CD14-positive monocyte (primary cell): Measurements from ENCODE around the gene STT3B. TPM values are rescaled to one million over a fixed set of nuclear protein-coding genes. Genes with fewer than 3 reads are reported as not detected.

Experiments
- DNase-seq, 3 donors: peaks; one replicate each; pipeline ENCODE4 v3.0.0-alpha.2; 2011 to 2022
- H2AFZ ChIP-seq: 2 replicates; pipeline ENCODE4 v1.6.0; 2012; ENCODE audit warnings: mild to moderate bottlenecking, low read depth, low read length, inconsistent platforms; ENCODE audit not compliant: insufficient read depth, poor library complexity, severe bottlenecking
- H3K27ac ChIP-seq, 2 donors: 1 replicate in 1 of 2; 2 replicates in 1 of 2; pipeline ENCODE4 v1.5.1; 2012 to 2013; ENCODE audit warnings: low read length in 2 of 2, control low read depth in 1 of 2, inconsistent platforms in 1 of 2, low read depth in 1 of 2, mild to moderate bottlenecking in 1 of 2
- H3K27me3 ChIP-seq, 2 donors: one replicate each; pipeline versions ENCODE4 v1.6.0 to v1.6.1; 2011 to 2013; ENCODE audit warnings: low read length in 2 of 2; ENCODE audit not compliant: control insufficient read depth in 2 of 2, insufficient read depth in 2 of 2
- H3K36me3 ChIP-seq, 2 donors: replicated peaks in 1 of 2; 1 replicate in 1 of 2; 2 replicates in 1 of 2; pipeline versions ENCODE4 v1.5.1 to v1.6.1; 2012 to 2013; ENCODE audit warnings: low read length in 2 of 2, control low read depth in 1 of 2, inconsistent platforms in 1 of 2, mild to moderate bottlenecking in 1 of 2; ENCODE audit not compliant: insufficient read depth in 2 of 2, control insufficient read depth in 1 of 2
- H3K4me1 ChIP-seq, 2 donors: 1 replicate in 1 of 2; 2 replicates in 1 of 2; pipeline versions ENCODE4 v1.5.1 to v1.6.1; 2012 to 2013; ENCODE audit warnings: low read length in 2 of 2, control low read depth in 1 of 2, inconsistent platforms in 1 of 2, mild to moderate bottlenecking in 1 of 2, moderate library complexity in 1 of 2; ENCODE audit not compliant: insufficient read depth in 2 of 2, control insufficient read depth in 1 of 2
- H3K4me2 ChIP-seq: replicated peaks from 2 replicates; pipeline ENCODE3; 2012; ENCODE audit warnings: low read length, moderate library complexity, mild to moderate bottlenecking; ENCODE audit not compliant: poor library complexity, severe bottlenecking; ENCODE audit errors: extremely low read depth
- H3K4me3 ChIP-seq, 3 experiments: fragments of 200-600 bp in 1 of 3; sonication (generic) in 1 of 3; replicated peaks in 1 of 3; 1 replicate in 2 of 3; 2 replicates in 1 of 3; pipeline ENCODE4 v1.5.1; 2011 to 2013; ENCODE audit warnings: low read length in 3 of 3, mild to moderate bottlenecking in 3 of 3, control low read depth in 2 of 3, low read depth in 2 of 3, inconsistent platforms in 1 of 3, moderate library complexity in 1 of 3
- H3K79me2 ChIP-seq: 2 replicates; pipeline ENCODE4 v1.6.0; 2012; ENCODE audit warnings: mild to moderate bottlenecking, control low read depth, inconsistent platforms, low read length, moderate library complexity; ENCODE audit not compliant: insufficient read depth
- H3K9ac ChIP-seq: 2 replicates; pipeline ENCODE4 v1.6.0; 2017; ENCODE audit warnings: low read length, mild to moderate bottlenecking; ENCODE audit not compliant: insufficient read depth, poor library complexity, severe bottlenecking
- H3K9me3 ChIP-seq, 2 donors: replicated peaks in 1 of 2; 1 replicate in 1 of 2; 2 replicates in 1 of 2; pipeline versions ENCODE4 v1.5.1 to v1.6.1; 2012 to 2013; ENCODE audit warnings: low read length in 2 of 2, control low read depth in 1 of 2; ENCODE audit not compliant: control insufficient read depth in 1 of 2, insufficient read depth in 1 of 2
- H4K20me1 ChIP-seq: 2 replicates; pipeline ENCODE4 v1.6.0; 2012; ENCODE audit warnings: mild to moderate bottlenecking, low read length, control low read depth, moderate library complexity; ENCODE audit not compliant: insufficient read depth
- H3K27ac Mint-ChIP-seq, 7 donors: one replicate each; pipeline ENCODE4 v1.8.0; 2020; ENCODE audit warnings: mild to moderate bottlenecking in 7 of 7, mixed read lengths in 7 of 7, moderate library complexity in 6 of 7, inconsistent platforms in 2 of 7
- H3K27me3 Mint-ChIP-seq, 3 donors: one replicate each; pipeline ENCODE4 v1.8.0; 2021 to 2022; ENCODE audit warnings: low read depth in 3 of 3, mild to moderate bottlenecking in 3 of 3, mixed read lengths in 3 of 3, moderate library complexity in 3 of 3, inconsistent platforms in 1 of 3
- H3K36me3 Mint-ChIP-seq, 2 donors: one replicate each; pipeline ENCODE4 v1.8.0; 2020; ENCODE audit warnings: mixed read lengths in 2 of 2, inconsistent platforms in 1 of 2, mild to moderate bottlenecking in 1 of 2
- H3K4me1 Mint-ChIP-seq: one replicate; pipeline ENCODE4 v1.8.0; 2020; ENCODE audit warnings: mild to moderate bottlenecking, mixed read lengths
- H3K4me3 Mint-ChIP-seq, 2 donors: one replicate each; pipeline ENCODE4 v1.8.0; 2020; ENCODE audit warnings: mild to moderate bottlenecking in 2 of 2, mixed read lengths in 2 of 2, moderate library complexity in 1 of 2
- H3K9me3 Mint-ChIP-seq, 7 donors: one replicate each; pipeline ENCODE4 v1.8.0; 2020 to 2022; ENCODE audit warnings: mixed read lengths in 7 of 7, mild to moderate bottlenecking in 6 of 7, moderate library complexity in 6 of 7, inconsistent platforms in 2 of 7
- WGBS: methylation state at CpG from one replicate; pipeline ENCODE4 v1.1.5; 2013; ENCODE audit warnings: missing lambda C conversion rate; ENCODE audit not compliant: insufficient coverage; 5-methylcytosine and 5-hydroxymethylcytosine counted together
- intact Hi-C, 2 donors: fragments of 100-400 bp; cut with micrococcal nuclease; formaldehyde crosslinking; loops; one replicate each; pipeline versions ENCODE4 v1.15.0 to v1.15.1; 2023
- polyA plus RNA-seq, 3 donors: library from polyadenylated mRNA; depleted of rRNA in 1 of 3; unstranded in 2 of 3; stranded (reverse) in 1 of 3; fragments of 300-500 nt in 2 of 3; fragments of >200 nt in 1 of 3; fragmentation: Illumina TruSeq in 2 of 3; gene quantifications; 1 replicate in 2 of 3; 2 replicates in 1 of 3; pipeline ENCODE4 v1.2.3, GENCODE V29; 2012 to 2021
- TF ChIP-seq, protein P1 (sequence below): fragments of 200-600 bp; IDR thresholded peaks from one replicate; pipeline ENCODE4 v1.8.0; 2022; ENCODE audit warnings: antibody characterized with exemption, mild to moderate bottlenecking

STT3B gene
- polyA plus RNA-seq, 3 donors: 47.3 to 97.0 (median 86.3) TPM

DNA sequence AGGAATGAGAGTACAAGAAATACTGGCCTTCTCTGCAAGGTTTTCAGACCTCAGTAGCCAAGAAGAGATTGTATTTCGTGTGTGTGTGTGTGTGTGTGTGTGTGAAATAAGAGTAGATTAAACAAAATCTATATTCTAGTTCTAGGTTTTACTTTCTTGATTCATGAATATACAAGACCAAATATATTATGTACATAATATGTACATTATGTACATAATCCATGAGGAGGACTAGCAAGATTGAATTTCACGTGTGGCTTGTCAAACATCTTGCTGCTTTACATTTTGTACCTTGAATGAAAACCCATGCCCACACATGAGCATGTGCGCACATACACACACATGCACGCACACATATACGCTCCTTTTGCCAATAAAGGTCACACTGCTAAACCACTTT lies 18.2 kb upstream of the STT3B start:
- no peaks in the 10 kb centered on the region for H3K4me1 ChIP-seq
- H3K27me3 Mint-ChIP-seq: peaks cover 1 to 4% (median 2%) of the 10 kb centered on the region in 3 donors
- H3K9me3 Mint-ChIP-seq: peaks cover 0 to 10% (median 0%) of the 10 kb centered on the region in 7 donors
- no peak overlapping the region for H3K27ac ChIP-seq
- no peak overlapping the region for H2AFZ ChIP-seq
- no peak overlapping the region for H3K4me3 Mint-ChIP-seq
- DNase-seq: no peak
- H3K4me2 ChIP-seq: no peak overlapping the region
- no peaks in the 10 kb centered on the region for H3K4me1 Mint-ChIP-seq
- intact Hi-C loops: no loop called here
- no peaks in the 10 kb centered on the region for H3K27me3 ChIP-seq
- no peaks in the 10 kb centered on the region for H3K79me2 ChIP-seq
- H3K27ac Mint-ChIP-seq: peak overlapping the region in 1 of 7 donors; percentile 24
- no peaks in the 10 kb centered on the region for H3K36me3 Mint-ChIP-seq
- TF ChIP-seq, protein P1, sequence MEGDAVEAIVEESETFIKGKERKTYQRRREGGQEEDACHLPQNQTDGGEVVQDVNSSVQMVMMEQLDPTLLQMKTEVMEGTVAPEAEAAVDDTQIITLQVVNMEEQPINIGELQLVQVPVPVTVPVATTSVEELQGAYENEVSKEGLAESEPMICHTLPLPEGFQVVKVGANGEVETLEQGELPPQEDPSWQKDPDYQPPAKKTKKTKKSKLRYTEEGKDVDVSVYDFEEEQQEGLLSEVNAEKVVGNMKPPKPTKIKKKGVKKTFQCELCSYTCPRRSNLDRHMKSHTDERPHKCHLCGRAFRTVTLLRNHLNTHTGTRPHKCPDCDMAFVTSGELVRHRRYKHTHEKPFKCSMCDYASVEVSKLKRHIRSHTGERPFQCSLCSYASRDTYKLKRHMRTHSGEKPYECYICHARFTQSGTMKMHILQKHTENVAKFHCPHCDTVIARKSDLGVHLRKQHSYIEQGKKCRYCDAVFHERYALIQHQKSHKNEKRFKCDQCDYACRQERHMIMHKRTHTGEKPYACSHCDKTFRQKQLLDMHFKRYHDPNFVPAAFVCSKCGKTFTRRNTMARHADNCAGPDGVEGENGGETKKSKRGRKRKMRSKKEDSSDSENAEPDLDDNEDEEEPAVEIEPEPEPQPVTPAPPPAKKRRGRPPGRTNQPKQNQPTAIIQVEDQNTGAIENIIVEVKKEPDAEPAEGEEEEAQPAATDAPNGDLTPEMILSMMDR: no peak
- H3K9me3 ChIP-seq: no peaks in the 10 kb centered on the region
- no peaks in the 10 kb centered on the region for H4K20me1 ChIP-seq
- no CpG with 5 or more reads among the region's 5 CpGs for WGBS
- H3K36me3 ChIP-seq: no peaks in the 10 kb centered on the region
- no peak overlapping the region for H3K4me3 ChIP-seq
- H3K9ac ChIP-seq: no peak overlapping the region

DNA sequence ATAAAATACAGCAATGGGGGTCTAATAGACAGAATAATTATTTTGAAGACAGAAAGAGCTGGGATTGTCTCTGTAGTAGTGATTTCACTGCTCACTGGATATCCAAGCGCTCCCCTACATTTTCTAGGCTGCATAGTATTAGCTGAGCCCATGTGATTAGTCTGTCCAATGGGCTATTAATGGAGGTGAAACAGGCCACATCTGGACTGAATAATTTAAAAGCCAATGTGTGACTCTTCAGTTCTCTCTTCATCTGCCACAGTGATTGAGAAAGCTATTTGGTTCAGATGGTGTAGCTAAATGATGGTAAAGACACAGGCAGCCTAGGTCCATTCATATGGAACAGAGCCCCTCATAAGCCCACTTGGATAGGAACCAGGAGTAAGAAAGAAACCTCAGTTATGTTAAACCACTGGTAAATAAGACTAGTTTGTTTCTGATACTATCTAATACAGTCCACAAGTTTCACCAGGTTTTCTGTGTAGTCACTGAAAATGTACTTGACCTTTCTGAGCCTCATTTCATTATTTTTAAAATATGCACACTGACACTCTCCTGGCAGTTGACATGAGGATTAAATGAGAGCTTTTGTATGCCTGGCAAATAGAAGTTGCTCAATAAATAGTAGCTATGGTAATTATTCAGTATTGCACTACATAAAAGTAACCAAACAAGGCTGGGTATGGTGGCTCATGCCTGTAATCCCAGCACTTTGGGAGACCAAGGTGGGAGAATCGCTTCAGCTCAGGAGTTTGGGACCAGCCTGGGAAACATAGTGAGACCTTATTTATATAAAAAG lies 17.0 kb upstream of the STT3B start:
- no peaks in the 10 kb centered on the region for H3K27me3 ChIP-seq
- no peaks in the 10 kb centered on the region for H3K36me3 Mint-ChIP-seq
- TF ChIP-seq, protein P1: no peak
- no peak overlapping the region for H3K4me3 ChIP-seq
- H3K27ac Mint-ChIP-seq: no peak overlapping the region
- H3K79me2 ChIP-seq: no peaks in the 10 kb centered on the region
- H4K20me1 ChIP-seq: no peaks in the 10 kb centered on the region
- no peaks in the 10 kb centered on the region for H3K4me1 Mint-ChIP-seq
- H3K27me3 Mint-ChIP-seq: peaks cover 1 to 4% (median 1%) of the 10 kb centered on the region in 3 donors
- no peaks in the 10 kb centered on the region for H3K9me3 ChIP-seq
- no peaks in the 10 kb centered on the region for H3K4me1 ChIP-seq
- H3K4me3 Mint-ChIP-seq: no peak overlapping the region
- no peak overlapping the region for H3K27ac ChIP-seq
- peaks cover 0 to 10% (median 0%) of the 10 kb centered on the region in 7 donors for H3K9me3 Mint-ChIP-seq
- no peak overlapping the region for H2AFZ ChIP-seq
- no peak overlapping the region for H3K9ac ChIP-seq
- no CpG with 5 or more reads among the region's 2 CpGs for whole genome bisulfite sequencing
- H3K36me3 ChIP-seq: no peaks in the 10 kb centered on the region
- DNase-seq: no peak
- intact Hi-C loops: no loop called here
- H3K4me2 ChIP-seq: no peak overlapping the region
